HEK293 (cell line): ENCODE results near the gene HCN4.

Experiments used
- ZNF791 ChIP-seq: fragments of 450-650 bp; formaldehyde crosslinking; IDR thresholded peaks from 2 replicates; pipeline ENCODE4 v1.5.1; 2016; ENCODE audit warnings: missing biosample characterization, missing genetic modification characterization
- TF ChIP-seq, protein P1 (sequence below): fragments of 450-650 bp; formaldehyde crosslinking; IDR thresholded peaks from 2 replicates; pipeline ENCODE4 v1.5.1; 2016; ENCODE audit warnings: missing biosample characterization, missing genetic modification characterization

DNA sequence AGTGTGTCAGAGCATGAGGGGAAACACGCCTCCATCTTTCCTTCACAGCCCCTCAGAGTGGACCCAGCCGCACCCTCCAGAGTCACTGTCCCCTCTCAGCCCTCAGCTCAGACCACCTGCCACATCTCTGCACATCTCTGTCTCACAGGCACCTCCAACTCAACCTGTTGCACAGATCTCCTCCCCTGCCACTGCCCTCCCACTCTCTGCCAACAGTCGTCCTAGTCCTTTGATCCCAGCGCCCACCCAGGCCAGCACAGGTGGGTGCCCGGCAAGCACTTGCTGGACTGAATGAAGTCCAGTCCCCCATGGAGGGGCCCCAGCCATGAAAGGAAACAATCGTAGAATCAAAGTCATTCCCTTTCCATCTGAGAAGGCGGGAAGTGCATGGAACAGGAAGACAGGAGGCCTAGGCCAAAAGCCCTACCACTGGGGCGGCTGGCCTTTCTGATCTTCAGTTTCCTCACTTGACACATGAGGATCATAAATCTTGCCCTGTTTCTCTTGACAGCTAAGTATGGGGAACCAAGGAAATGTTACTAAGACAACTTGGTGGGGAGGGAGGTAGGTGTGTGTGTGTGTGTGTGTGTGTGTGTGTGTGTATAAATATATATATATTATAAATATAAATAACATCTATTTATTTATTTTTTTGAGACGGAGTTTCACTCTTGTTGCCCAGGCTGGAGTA is 28.1 kb downstream of the HCN4 start:
- no peak for TF ChIP-seq ZNF791
- TF ChIP-seq, protein P1, sequence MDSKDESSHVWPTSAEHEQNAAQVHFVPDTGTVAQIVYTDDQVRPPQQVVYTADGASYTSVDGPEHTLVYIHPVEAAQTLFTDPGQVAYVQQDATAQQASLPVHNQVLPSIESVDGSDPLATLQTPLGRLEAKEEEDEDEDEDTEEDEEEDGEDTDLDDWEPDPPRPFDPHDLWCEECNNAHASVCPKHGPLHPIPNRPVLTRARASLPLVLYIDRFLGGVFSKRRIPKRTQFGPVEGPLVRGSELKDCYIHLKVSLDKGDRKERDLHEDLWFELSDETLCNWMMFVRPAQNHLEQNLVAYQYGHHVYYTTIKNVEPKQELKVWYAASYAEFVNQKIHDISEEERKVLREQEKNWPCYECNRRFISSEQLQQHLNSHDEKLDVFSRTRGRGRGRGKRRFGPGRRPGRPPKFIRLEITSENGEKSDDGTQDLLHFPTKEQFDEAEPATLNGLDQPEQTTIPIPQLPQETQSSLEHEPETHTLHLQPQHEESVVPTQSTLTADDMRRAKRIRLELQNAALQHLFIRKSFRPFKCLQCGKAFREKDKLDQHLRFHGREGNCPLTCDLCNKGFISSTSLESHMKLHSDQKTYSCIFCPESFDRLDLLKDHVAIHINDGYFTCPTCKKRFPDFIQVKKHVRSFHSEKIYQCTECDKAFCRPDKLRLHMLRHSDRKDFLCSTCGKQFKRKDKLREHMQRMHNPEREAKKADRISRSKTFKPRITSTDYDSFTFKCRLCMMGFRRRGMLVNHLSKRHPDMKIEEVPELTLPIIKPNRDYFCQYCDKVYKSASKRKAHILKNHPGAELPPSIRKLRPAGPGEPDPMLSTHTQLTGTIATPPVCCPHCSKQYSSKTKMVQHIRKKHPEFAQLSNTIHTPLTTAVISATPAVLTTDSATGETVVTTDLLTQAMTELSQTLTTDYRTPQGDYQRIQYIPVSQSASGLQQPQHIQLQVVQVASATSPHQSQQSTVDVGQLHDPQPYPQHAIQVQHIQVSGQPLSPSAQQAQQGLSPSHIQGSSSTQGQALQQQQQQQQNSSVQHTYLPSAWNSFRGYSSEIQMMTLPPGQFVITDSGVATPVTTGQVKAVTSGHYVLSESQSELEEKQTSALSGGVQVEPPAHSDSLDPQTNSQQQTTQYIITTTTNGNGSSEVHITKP = no peak
